Measurements from ENCODE around the gene PCMT1.

DNA sequence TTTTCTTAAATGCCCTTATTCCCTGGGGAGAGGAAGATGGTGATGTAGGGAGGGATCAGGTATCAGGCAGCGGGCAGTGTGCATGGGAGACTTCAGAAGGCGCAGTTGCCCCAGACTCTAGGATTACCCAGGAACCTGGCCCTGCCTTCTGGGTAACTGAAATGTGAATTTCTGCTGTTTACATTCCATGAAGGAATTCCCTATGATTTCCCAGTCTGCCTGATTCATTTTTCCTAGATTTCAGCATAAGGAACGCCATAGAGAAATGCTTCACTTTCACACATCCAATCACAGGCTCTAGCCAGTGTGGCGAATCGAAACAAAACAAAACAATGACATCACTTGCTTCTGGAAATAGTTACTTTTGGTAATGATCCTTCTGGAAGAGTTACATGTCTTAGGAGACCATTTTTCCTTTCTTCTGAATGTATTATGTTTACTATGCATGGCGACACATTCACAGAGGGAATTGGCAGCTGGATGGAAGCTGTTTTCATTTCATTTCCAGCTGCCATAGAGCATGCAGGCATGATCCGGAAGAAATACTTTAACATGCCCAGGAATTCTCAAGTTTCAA is 81.3 kb downstream of the PCMT1 start:
- TF ChIP-seq, protein P1, sequence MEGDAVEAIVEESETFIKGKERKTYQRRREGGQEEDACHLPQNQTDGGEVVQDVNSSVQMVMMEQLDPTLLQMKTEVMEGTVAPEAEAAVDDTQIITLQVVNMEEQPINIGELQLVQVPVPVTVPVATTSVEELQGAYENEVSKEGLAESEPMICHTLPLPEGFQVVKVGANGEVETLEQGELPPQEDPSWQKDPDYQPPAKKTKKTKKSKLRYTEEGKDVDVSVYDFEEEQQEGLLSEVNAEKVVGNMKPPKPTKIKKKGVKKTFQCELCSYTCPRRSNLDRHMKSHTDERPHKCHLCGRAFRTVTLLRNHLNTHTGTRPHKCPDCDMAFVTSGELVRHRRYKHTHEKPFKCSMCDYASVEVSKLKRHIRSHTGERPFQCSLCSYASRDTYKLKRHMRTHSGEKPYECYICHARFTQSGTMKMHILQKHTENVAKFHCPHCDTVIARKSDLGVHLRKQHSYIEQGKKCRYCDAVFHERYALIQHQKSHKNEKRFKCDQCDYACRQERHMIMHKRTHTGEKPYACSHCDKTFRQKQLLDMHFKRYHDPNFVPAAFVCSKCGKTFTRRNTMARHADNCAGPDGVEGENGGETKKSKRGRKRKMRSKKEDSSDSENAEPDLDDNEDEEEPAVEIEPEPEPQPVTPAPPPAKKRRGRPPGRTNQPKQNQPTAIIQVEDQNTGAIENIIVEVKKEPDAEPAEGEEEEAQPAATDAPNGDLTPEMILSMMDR (optimal IDR thresholded peaks at IDR 0.05 in 1 of 3, IDR thresholded peaks at IDR 0.05 in 1 of 3, conservative IDR thresholded peaks at IDR 0.05 in 1 of 3; ENCODE audit: extremely low read depth in 1 of 3, insufficient read depth in 2 of 3, low read length in 3 of 3) = no peak
- TF ChIP-seq EZH2 (IDR thresholded peaks at IDR 0.05; ENCODE audit: low read length) = no peak
